Measurements from ENCODE around the gene IGSF21. TPM values are rescaled to one million over a fixed set of nuclear protein-coding genes. Genes with fewer than 3 reads are reported as not detected.

The IGSF21 gene
- polyA plus RNA-seq, 1 donor (not counting 4 experiments of a cell fraction or from before 2014, with no cell fraction given), result not detected

GRCh38 chr1:18188820-18189517 lies 81.4 kb downstream of the IGSF21 start:
- Histone ChIP-seq H2AFZ (ENCODE audit: control insufficient read depth, low read length) (no peak overlapping the region), H3K36me3 (ENCODE audit: control insufficient read depth in 2 of 2, extremely low read depth in 1 of 2, insufficient read depth in 2 of 2, low read length in 2 of 2) (no peaks in the 10 kb centered on the region), H3K4me3 (ENCODE audit: control insufficient read depth in 2 of 3, extremely low read depth in 1 of 3, insufficient read depth in 2 of 3, low read depth in 1 of 3, low read length in 3 of 3) (no peak overlapping the region), H3K4me1 (ENCODE audit: control insufficient read depth, extremely low read depth, insufficient read depth, low read length) (no peaks in the 10 kb centered on the region), H3K9ac (ENCODE audit: control insufficient read depth, extremely low read depth, insufficient read depth, low read length) (no peak overlapping the region), H3K4me2 (ENCODE audit: control insufficient read depth, extremely low read depth, insufficient read depth, low read depth, low read length) (no peak overlapping the region), H3K9me3 (ENCODE audit: control insufficient read depth, low read depth, low read length) (no peaks in the 10 kb centered on the region), H3K27me3 (ENCODE audit: control insufficient read depth, extremely low read depth, insufficient read depth, low read length) (peaks cover 4% of the 10 kb centered on the region), H3K27ac (ENCODE audit: control insufficient read depth, insufficient read depth, low read length) (no peak overlapping the region), H3K79me2 (ENCODE audit: control insufficient read depth, insufficient read depth, low read length) (no peaks in the 10 kb centered on the region), H4K20me1 (ENCODE audit: control insufficient read depth, extremely low read depth, insufficient read depth, low read length) (no peaks in the 10 kb centered on the region), H3K9me1 (ENCODE audit: control insufficient read depth, extremely low read depth, insufficient read depth, low read length) (no peaks in the 10 kb centered on the region)
- FAIRE-seq, result no peak
- DNase-seq (ENCODE audit: low read depth, low spot score), result no peak
- dilution Hi-C loops (cut with MboI; ENCODE audit: extremely low pct_ligation_motif_present, low sequenced_read_pairs), result no loop called here
- TF ChIP-seq EZH2 (IDR thresholded peaks at IDR 0.05; ENCODE audit: low read length), result no peak
- no peak for TF ChIP-seq CTCF (optimal IDR thresholded peaks at IDR 0.05 in 1 of 3, IDR thresholded peaks at IDR 0.05 in 1 of 3, conservative IDR thresholded peaks at IDR 0.05 in 1 of 3; ENCODE audit: extremely low read depth in 1 of 3, insufficient read depth in 2 of 3, low read length in 3 of 3)

DNA sequence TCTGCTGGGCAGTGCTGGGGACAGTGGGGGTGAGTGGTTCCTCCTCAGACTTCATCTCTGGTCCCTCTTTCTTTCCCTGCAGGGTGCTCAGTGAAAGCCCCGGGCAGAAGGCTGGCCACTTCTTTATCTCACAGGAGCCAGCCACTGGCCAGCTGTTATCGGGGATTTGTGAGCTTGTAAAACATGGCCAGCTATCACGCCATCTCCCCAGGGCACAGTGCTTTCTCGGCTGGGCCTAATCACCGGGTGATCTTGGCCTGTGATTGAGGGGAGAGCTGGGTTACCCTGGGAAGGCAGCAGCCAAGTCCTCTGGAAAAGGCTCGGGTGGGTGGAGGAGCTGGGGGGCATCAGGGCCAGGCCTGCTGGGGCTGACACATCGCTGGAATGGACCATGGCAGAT lies 83.0 kb downstream of the IGSF21 start:
- TF ChIP-seq EZH2 (IDR thresholded peaks at IDR 0.05; ENCODE audit: low read length) (no peak), CTCF (optimal IDR thresholded peaks at IDR 0.05 in 1 of 3, IDR thresholded peaks at IDR 0.05 in 1 of 3, conservative IDR thresholded peaks at IDR 0.05 in 1 of 3; ENCODE audit: extremely low read depth in 1 of 3, insufficient read depth in 2 of 3, low read length in 3 of 3) (no peak)
- Histone ChIP-seq H3K27ac (ENCODE audit: control insufficient read depth, insufficient read depth, low read length) (no peak overlapping the region), H3K36me3 (ENCODE audit: control insufficient read depth in 2 of 2, extremely low read depth in 1 of 2, insufficient read depth in 2 of 2, low read length in 2 of 2) (no peaks in the 10 kb centered on the region), H3K9me3 (ENCODE audit: control insufficient read depth, low read depth, low read length) (no peaks in the 10 kb centered on the region), H3K4me2 (ENCODE audit: control insufficient read depth, extremely low read depth, insufficient read depth, low read depth, low read length) (no peak overlapping the region), H3K79me2 (ENCODE audit: control insufficient read depth, insufficient read depth, low read length) (no peaks in the 10 kb centered on the region), H3K4me1 (ENCODE audit: control insufficient read depth, extremely low read depth, insufficient read depth, low read length) (no peaks in the 10 kb centered on the region), H3K9ac (ENCODE audit: control insufficient read depth, extremely low read depth, insufficient read depth, low read length) (no peak overlapping the region), H4K20me1 (ENCODE audit: control insufficient read depth, extremely low read depth, insufficient read depth, low read length) (no peaks in the 10 kb centered on the region), H3K4me3 (ENCODE audit: control insufficient read depth in 2 of 3, extremely low read depth in 1 of 3, insufficient read depth in 2 of 3, low read depth in 1 of 3, low read length in 3 of 3) (no peak overlapping the region), H2AFZ (ENCODE audit: control insufficient read depth, low read length) (no peak overlapping the region), H3K27me3 (ENCODE audit: control insufficient read depth, extremely low read depth, insufficient read depth, low read length) (peaks cover 4% of the 10 kb centered on the region), H3K9me1 (ENCODE audit: control insufficient read depth, extremely low read depth, insufficient read depth, low read length) (no peaks in the 10 kb centered on the region)
- FAIRE-seq, result no peak
- DNase-seq (ENCODE audit: low read depth, low spot score), result no peak
- dilution Hi-C loops (cut with MboI; ENCODE audit: extremely low pct_ligation_motif_present, low sequenced_read_pairs), result no loop called here

Measured in keratinocyte (primary cell).